Measurements from ENCODE around the gene PMM2. TPM values are rescaled to one million over a fixed set of nuclear protein-coding genes. Genes with fewer than 3 reads are reported as not detected.

Gene PMM2
- total RNA-seq, 1 donor = 42.7 TPM

- Histone ChIP-seq H3K4me3 (ENCODE audit: insufficient read depth, low read length) (no peak overlapping the region), H3K4me1 (ENCODE audit: insufficient read depth, low read length) (no peaks in the 10 kb centered on the region), H4K20me1 (ENCODE audit: insufficient read depth, low read length) (no peaks in the 10 kb centered on the region), H3K27ac (ENCODE audit: low read depth, low read length) (no peak overlapping the region), H3K79me2 (ENCODE audit: insufficient read depth, low read length) (no peaks in the 10 kb centered on the region), H3K9me3 (ENCODE audit: low read depth, low read length) (no peaks in the 10 kb centered on the region), H3K4me2 (ENCODE audit: insufficient read depth, low read length) (no peak overlapping the region), H3K27me3 (ENCODE audit: insufficient read depth, low read length) (no peaks in the 10 kb centered on the region), H2AFZ (ENCODE audit: low read length) (no peak overlapping the region), H3K36me3 (ENCODE audit: insufficient read depth, low read length) (no peaks in the 10 kb centered on the region)
- no peak for DNase-seq (ENCODE audit: insufficient read length, low spot score, missing footprints)
- TF ChIP-seq CTCF (IDR thresholded peaks at IDR 0.05; ENCODE audit: extremely low read depth, low read depth, low read length) = no peak
Measured at GRCh38 chr16:8773537-8773936, 24.1 kb upstream of the PMM2 start.

GRCh38 chr16:8774208-8774607 is 23.4 kb upstream of the PMM2 start:
- Histone ChIP-seq H3K27ac (ENCODE audit: low read depth, low read length) (no peak overlapping the region), H2AFZ (ENCODE audit: low read length) (no peak overlapping the region), H3K36me3 (ENCODE audit: insufficient read depth, low read length) (no peaks in the 10 kb centered on the region), H3K9me3 (ENCODE audit: low read depth, low read length) (no peaks in the 10 kb centered on the region), H3K4me2 (ENCODE audit: insufficient read depth, low read length) (no peak overlapping the region), H3K27me3 (ENCODE audit: insufficient read depth, low read length) (no peaks in the 10 kb centered on the region), H3K79me2 (ENCODE audit: insufficient read depth, low read length) (no peaks in the 10 kb centered on the region), H4K20me1 (ENCODE audit: insufficient read depth, low read length) (no peaks in the 10 kb centered on the region), H3K4me1 (ENCODE audit: insufficient read depth, low read length) (no peaks in the 10 kb centered on the region), H3K4me3 (ENCODE audit: insufficient read depth, low read length) (no peak overlapping the region)
- no peak for TF ChIP-seq CTCF (IDR thresholded peaks at IDR 0.05; ENCODE audit: extremely low read depth, low read depth, low read length)
- no peak for DNase-seq (ENCODE audit: insufficient read length, low spot score, missing footprints)

- Histone ChIP-seq H4K20me1 (ENCODE audit: insufficient read depth, low read length) (no peaks in the 10 kb centered on the region), H3K27me3 (ENCODE audit: insufficient read depth, low read length) (no peaks in the 10 kb centered on the region), H3K4me1 (ENCODE audit: insufficient read depth, low read length) (no peaks in the 10 kb centered on the region), H2AFZ (ENCODE audit: low read length) (no peak overlapping the region), H3K36me3 (ENCODE audit: insufficient read depth, low read length) (no peaks in the 10 kb centered on the region), H3K79me2 (ENCODE audit: insufficient read depth, low read length) (no peaks in the 10 kb centered on the region), H3K27ac (ENCODE audit: low read depth, low read length) (no peak overlapping the region), H3K4me3 (ENCODE audit: insufficient read depth, low read length) (no peak overlapping the region), H3K9me3 (ENCODE audit: low read depth, low read length) (no peaks in the 10 kb centered on the region), H3K4me2 (ENCODE audit: insufficient read depth, low read length) (no peak overlapping the region)
- DNase-seq (ENCODE audit: insufficient read length, low spot score, missing footprints) = no peak
- TF ChIP-seq CTCF (IDR thresholded peaks at IDR 0.05; ENCODE audit: extremely low read depth, low read depth, low read length) = no peak
Measured at GRCh38 chr16:8775359-8775758, 22.3 kb upstream of the PMM2 start.

- Histone ChIP-seq H4K20me1 (ENCODE audit: insufficient read depth, low read length) (no peaks in the 10 kb centered on the region), H3K27me3 (ENCODE audit: insufficient read depth, low read length) (no peaks in the 10 kb centered on the region), H3K36me3 (ENCODE audit: insufficient read depth, low read length) (no peaks in the 10 kb centered on the region), H3K27ac (ENCODE audit: low read depth, low read length) (no peak overlapping the region), H3K4me3 (ENCODE audit: insufficient read depth, low read length) (no peak overlapping the region), H3K9me3 (ENCODE audit: low read depth, low read length) (no peaks in the 10 kb centered on the region), H3K4me1 (ENCODE audit: insufficient read depth, low read length) (no peaks in the 10 kb centered on the region), H3K79me2 (ENCODE audit: insufficient read depth, low read length) (no peaks in the 10 kb centered on the region), H3K4me2 (ENCODE audit: insufficient read depth, low read length) (no peak overlapping the region), H2AFZ (ENCODE audit: low read length) (no peak overlapping the region)
- TF ChIP-seq CTCF (IDR thresholded peaks at IDR 0.05; ENCODE audit: extremely low read depth, low read depth, low read length) = no peak
- DNase-seq (ENCODE audit: insufficient read length, low spot score, missing footprints) = no peak
Measured at GRCh38 chr16:8776129-8776584, 21.5 kb upstream of the PMM2 start.
